ENCODE data around the gene MBLAC2. TPM values are rescaled to one million over a fixed set of nuclear protein-coding genes. Genes with fewer than 3 reads are reported as not detected.

The MBLAC2 gene
- total and polyA plus RNA-seq, 5 donors from 2014 or later = 2.0 to 5.4 (median 4.2) TPM

GRCh38 chr5:90503596-90503995, 29.0 kb upstream of the MBLAC2 start:
- Mint-ChIP-seq H3K27ac (no peak overlapping the region), H3K27me3 (no peaks in the 10 kb centered on the region), H3K4me3 (no peak overlapping the region), H3K36me3 (no peaks in the 10 kb centered on the region), H3K4me1 (peaks cover 0 to 10% (median 6%) of the 10 kb centered on the region in 4 donors), H3K9me3 (no peaks in the 10 kb centered on the region)
- no peaks in the 10 kb centered on the region for H3K9me3 ChIP-seq (ENCODE audit: control insufficient read depth in 2 of 2, low read length in 2 of 2)
- ATAC-seq (ENCODE audit: low read depth in 2 of 2) (no peak), DNase-seq (no peak)
- H3K27ac ChIP-seq (ENCODE audit: insufficient read depth, low read length, poor library complexity, severe bottlenecking) = no peak overlapping the region
- no peak overlapping the region for H3K4me3 ChIP-seq (ENCODE audit: low read depth, low read length)
- no peaks in the 10 kb centered on the region for H3K27me3 ChIP-seq (ENCODE audit: control insufficient read depth, insufficient read depth, low read length)
- no peaks in the 10 kb centered on the region for H3K4me1 ChIP-seq (ENCODE audit: control insufficient read depth, insufficient read depth, low read length, poor library complexity, severe bottlenecking)
- no peaks in the 10 kb centered on the region for H3K36me3 ChIP-seq (ENCODE audit: control insufficient read depth, insufficient read depth, low read length)

- Mint-ChIP-seq H3K4me3 (no peak overlapping the region), H3K36me3 (peaks cover 4% of the 10 kb centered on the region), H3K4me1 (no peaks in the 10 kb centered on the region), H3K27me3 (no peaks in the 10 kb centered on the region), H3K27ac (no peak overlapping the region), H3K9me3 (peaks cover 0 to 6% (median 0%) of the 10 kb centered on the region in 7 donors)
- DNase-seq (no peak), ATAC-seq (ENCODE audit: low read depth in 2 of 2) (no peak)
- Histone ChIP-seq H3K27me3 (ENCODE audit: control insufficient read depth, insufficient read depth, low read length) (no peaks in the 10 kb centered on the region), H3K27ac (ENCODE audit: insufficient read depth, low read length, poor library complexity, severe bottlenecking) (no peak overlapping the region), H3K4me3 (ENCODE audit: low read depth, low read length) (no peak overlapping the region), H3K4me1 (ENCODE audit: control insufficient read depth, insufficient read depth, low read length, poor library complexity, severe bottlenecking) (no peaks in the 10 kb centered on the region), H3K36me3 (ENCODE audit: control insufficient read depth, insufficient read depth, low read length) (no peaks in the 10 kb centered on the region), H3K9me3 (ENCODE audit: control insufficient read depth in 2 of 2, low read length in 2 of 2) (no peaks in the 10 kb centered on the region)
Observed at GRCh38 chr5:90495146-90495545, 20.6 kb upstream of the MBLAC2 start.

- peak overlapping the region in 1 of 3 donors; percentile 16 for H3K27ac Mint-ChIP-seq
- Histone ChIP-seq H3K9me3 (ENCODE audit: control insufficient read depth in 2 of 2, low read length in 2 of 2) (no peaks in the 10 kb centered on the region), H3K4me3 (ENCODE audit: low read depth, low read length) (no peak overlapping the region), H3K27ac (ENCODE audit: insufficient read depth, low read length, poor library complexity, severe bottlenecking) (no peak overlapping the region), H3K4me1 (ENCODE audit: control insufficient read depth, insufficient read depth, low read length, poor library complexity, severe bottlenecking) (no peaks in the 10 kb centered on the region), H3K36me3 (ENCODE audit: control insufficient read depth, insufficient read depth, low read length) (no peaks in the 10 kb centered on the region), H3K27me3 (ENCODE audit: control insufficient read depth, insufficient read depth, low read length) (no peaks in the 10 kb centered on the region)
- ATAC-seq (ENCODE audit: low read depth in 2 of 2) (no peak), DNase-seq (no peak)
- no peaks in the 10 kb centered on the region for H3K27me3 Mint-ChIP-seq
- H3K9me3 Mint-ChIP-seq = peaks cover 0 to 6% (median 0%) of the 10 kb centered on the region in 7 donors
- peaks cover 4% of the 10 kb centered on the region for H3K36me3 Mint-ChIP-seq
- H3K4me3 Mint-ChIP-seq = no peak overlapping the region
- no peaks in the 10 kb centered on the region for H3K4me1 Mint-ChIP-seq
Observed at GRCh38 chr5:90494043-90494442, 19.5 kb upstream of the MBLAC2 start.

- Mint-ChIP-seq H3K36me3 (peaks cover under 1% of the 10 kb centered on the region), H3K9me3 (no peaks in the 10 kb centered on the region), H3K27me3 (no peaks in the 10 kb centered on the region), H3K27ac (no peak overlapping the region), H3K4me3 (no peak overlapping the region), H3K4me1 (no peaks in the 10 kb centered on the region)
- ATAC-seq (ENCODE audit: low read depth in 2 of 2) (no peak), DNase-seq (no peak)
- H3K36me3 ChIP-seq (ENCODE audit: control insufficient read depth, insufficient read depth, low read length) = no peaks in the 10 kb centered on the region
- H3K27me3 ChIP-seq (ENCODE audit: control insufficient read depth, insufficient read depth, low read length) = no peaks in the 10 kb centered on the region
- no peak overlapping the region for H3K27ac ChIP-seq (ENCODE audit: insufficient read depth, low read length, poor library complexity, severe bottlenecking)
- no peaks in the 10 kb centered on the region for H3K4me1 ChIP-seq (ENCODE audit: control insufficient read depth, insufficient read depth, low read length, poor library complexity, severe bottlenecking)
- no peak overlapping the region for H3K4me3 ChIP-seq (ENCODE audit: low read depth, low read length)
- no peaks in the 10 kb centered on the region for H3K9me3 ChIP-seq (ENCODE audit: control insufficient read depth in 2 of 2, low read length in 2 of 2)
Observed at GRCh38 chr5:90488791-90489190, 14.2 kb upstream of the MBLAC2 start.

GRCh38 chr5:90484540-90484939, 10.0 kb upstream of the MBLAC2 start:
- ATAC-seq (ENCODE audit: low read depth in 2 of 2) (no peak), DNase-seq (no peak)
- Mint-ChIP-seq H3K27me3 (no peaks in the 10 kb centered on the region), H3K36me3 (no peaks in the 10 kb centered on the region), H3K4me1 (no peaks in the 10 kb centered on the region), H3K9me3 (no peaks in the 10 kb centered on the region), H3K27ac (no peak overlapping the region), H3K4me3 (no peak overlapping the region)
- Histone ChIP-seq H3K4me3 (ENCODE audit: low read depth, low read length) (no peak overlapping the region), H3K27ac (ENCODE audit: insufficient read depth, low read length, poor library complexity, severe bottlenecking) (no peak overlapping the region), H3K4me1 (ENCODE audit: control insufficient read depth, insufficient read depth, low read length, poor library complexity, severe bottlenecking) (no peaks in the 10 kb centered on the region), H3K36me3 (ENCODE audit: control insufficient read depth, insufficient read depth, low read length) (no peaks in the 10 kb centered on the region), H3K27me3 (ENCODE audit: control insufficient read depth, insufficient read depth, low read length) (no peaks in the 10 kb centered on the region), H3K9me3 (ENCODE audit: control insufficient read depth in 2 of 2, low read length in 2 of 2) (no peaks in the 10 kb centered on the region)

GRCh38 chr5:90483206-90483605, 8.6 kb upstream of the MBLAC2 start:
- H3K4me3 ChIP-seq (ENCODE audit: low read depth, low read length) = no peak overlapping the region
- DNase-seq = no peak
- no peaks in the 10 kb centered on the region for H3K27me3 ChIP-seq (ENCODE audit: control insufficient read depth, insufficient read depth, low read length)
- no peak for ATAC-seq (ENCODE audit: low read depth in 2 of 2)
- no peaks in the 10 kb centered on the region for H3K36me3 Mint-ChIP-seq
- H3K36me3 ChIP-seq (ENCODE audit: control insufficient read depth, insufficient read depth, low read length) = no peaks in the 10 kb centered on the region
- H3K27ac Mint-ChIP-seq = no peak overlapping the region
- no peaks in the 10 kb centered on the region for H3K9me3 ChIP-seq (ENCODE audit: control insufficient read depth in 2 of 2, low read length in 2 of 2)
- H3K27ac ChIP-seq (ENCODE audit: insufficient read depth, low read length, poor library complexity, severe bottlenecking) = no peak overlapping the region
- H3K4me1 Mint-ChIP-seq = no peaks in the 10 kb centered on the region
- H3K4me1 ChIP-seq (ENCODE audit: control insufficient read depth, insufficient read depth, low read length, poor library complexity, severe bottlenecking) = no peaks in the 10 kb centered on the region
- no peaks in the 10 kb centered on the region for H3K9me3 Mint-ChIP-seq
- no peak overlapping the region for H3K4me3 Mint-ChIP-seq
- no peaks in the 10 kb centered on the region for H3K27me3 Mint-ChIP-seq

- H3K27ac Mint-ChIP-seq = no peak overlapping the region
- no peak overlapping the region for H3K4me3 ChIP-seq (ENCODE audit: low read depth, low read length)
- H3K36me3 Mint-ChIP-seq = no peaks in the 10 kb centered on the region
Observed at GRCh38 chr5:90480699-90481098, 6.1 kb upstream of the MBLAC2 start.

GRCh38 chr5:90479611-90480385, 5.2 kb upstream of the MBLAC2 start:
- Mint-ChIP-seq H3K4me3 (no peak overlapping the region), H3K9me3 (no peaks in the 10 kb centered on the region), H3K27ac (no peak overlapping the region), H3K4me1 (peaks cover 0 to 7% (median 2%) of the 10 kb centered on the region in 4 donors), H3K27me3 (no peaks in the 10 kb centered on the region), H3K36me3 (no peaks in the 10 kb centered on the region)
- H3K27me3 ChIP-seq (ENCODE audit: control insufficient read depth, insufficient read depth, low read length) = no peaks in the 10 kb centered on the region
- no peaks in the 10 kb centered on the region for H3K9me3 ChIP-seq (ENCODE audit: control insufficient read depth in 2 of 2, low read length in 2 of 2)
- H3K36me3 ChIP-seq (ENCODE audit: control insufficient read depth, insufficient read depth, low read length) = no peaks in the 10 kb centered on the region
- H3K27ac ChIP-seq (ENCODE audit: insufficient read depth, low read length, poor library complexity, severe bottlenecking) = no peak overlapping the region
- ATAC-seq (ENCODE audit: low read depth in 2 of 2) = no peak
- H3K4me3 ChIP-seq (ENCODE audit: low read depth, low read length) = no peak overlapping the region
- DNase-seq = no peak
- H3K4me1 ChIP-seq (ENCODE audit: control insufficient read depth, insufficient read depth, low read length, poor library complexity, severe bottlenecking) = peaks cover 6% of the 10 kb centered on the region

More at GRCh38 chr5:90480699-90481098, 6.1 kb upstream of the MBLAC2 start:
- no peaks in the 10 kb centered on the region for H3K27me3 ChIP-seq (ENCODE audit: control insufficient read depth, insufficient read depth, low read length)
- Mint-ChIP-seq H3K4me3 (no peak overlapping the region), H3K9me3 (no peaks in the 10 kb centered on the region), H3K4me1 (no peaks in the 10 kb centered on the region), H3K27me3 (no peaks in the 10 kb centered on the region)
- no peaks in the 10 kb centered on the region for H3K4me1 ChIP-seq (ENCODE audit: control insufficient read depth, insufficient read depth, low read length, poor library complexity, severe bottlenecking)
- H3K9me3 ChIP-seq (ENCODE audit: control insufficient read depth in 2 of 2, low read length in 2 of 2) = no peaks in the 10 kb centered on the region
- no peak overlapping the region for H3K27ac ChIP-seq (ENCODE audit: insufficient read depth, low read length, poor library complexity, severe bottlenecking)
- DNase-seq (no peak), ATAC-seq (ENCODE audit: low read depth in 2 of 2) (no peak)
- H3K36me3 ChIP-seq (ENCODE audit: control insufficient read depth, insufficient read depth, low read length) = no peaks in the 10 kb centered on the region
